D721Med (cell line): ENCODE measurements around the gene EDA.

Experiments
- DNase-seq: peaks from one replicate; pipeline ENCODE4 v3.0.0; 2011; ENCODE audit warnings: low spot score; ENCODE audit not compliant: insufficient read length
- FAIRE-seq: peaks from 2 replicates; lab custom pipeline; 2011; peaks lifted over from hg19 to GRCh38; lab: Jason Lieb, UNC
- CTCF ChIP-seq: IDR thresholded peaks from 2 replicates; pipeline ENCODE4 v1.5.1; 2012; ENCODE audit warnings: mild to moderate bottlenecking, control low read depth; ENCODE audit not compliant: insufficient read depth; ENCODE audit errors: missing control alignments

Gene EDA

GRCh38 chrX:69919749-69920148, 303.8 kb downstream of the EDA start:
- no peak for DNase-seq
- no peak for TF ChIP-seq CTCF
- FAIRE-seq, result no peak

GRCh38 chrX:69932323-69932722, 316.4 kb downstream of the EDA start:
- no peak for FAIRE-seq
- no peak for TF ChIP-seq CTCF
- no peak for DNase-seq

- TF ChIP-seq CTCF, result no peak
- no peak for DNase-seq
- FAIRE-seq, result no peak
Measured at GRCh38 chrX:69948276-69948797, 332.4 kb downstream of the EDA start.

GRCh38 chrX:69951753-69952152, 335.8 kb downstream of the EDA start:
- DNase-seq, result no peak
- FAIRE-seq, result no peak
- no peak for TF ChIP-seq CTCF

- no peak for TF ChIP-seq CTCF
- no peak for DNase-seq
- no peak for FAIRE-seq
Measured at GRCh38 chrX:69959712-69960111, 343.8 kb downstream of the EDA start.

GRCh38 chrX:69961365-69962072, 345.6 kb downstream of the EDA start:
- DNase-seq (no peak), FAIRE-seq (no peak)
- TF ChIP-seq CTCF, result no peak

- TF ChIP-seq CTCF, result no peak
- FAIRE-seq (no peak), DNase-seq (no peak)
Measured at GRCh38 chrX:69968950-69969349, 353.0 kb downstream of the EDA start.
